HL-60/S4 (cell line): ENCODE results near the gene MMP15.
"Not testable (repeated sequence)": the region's sequence is repeated elsewhere in the genome, so short reads cannot be mapped to it uniquely, and the experiment has no call there.

Experiments
- in situ Hi-C: fragments of 300-500 bp; cut with MboI; formaldehyde crosslinking; loops from 2 replicates; pipeline ENCODE4 v1.14.3; 2022; ENCODE audit warnings: low sequenced_read_pairs

Gene MMP15

GRCh38 chr16:58082381-58082780, 56.8 kb downstream of the MMP15 start:
- in situ Hi-C loops = no loop called here

GRCh38 chr16:58084635-58085034, 59.1 kb downstream of the MMP15 start:
- in situ Hi-C loops = no loop called here

DNA sequence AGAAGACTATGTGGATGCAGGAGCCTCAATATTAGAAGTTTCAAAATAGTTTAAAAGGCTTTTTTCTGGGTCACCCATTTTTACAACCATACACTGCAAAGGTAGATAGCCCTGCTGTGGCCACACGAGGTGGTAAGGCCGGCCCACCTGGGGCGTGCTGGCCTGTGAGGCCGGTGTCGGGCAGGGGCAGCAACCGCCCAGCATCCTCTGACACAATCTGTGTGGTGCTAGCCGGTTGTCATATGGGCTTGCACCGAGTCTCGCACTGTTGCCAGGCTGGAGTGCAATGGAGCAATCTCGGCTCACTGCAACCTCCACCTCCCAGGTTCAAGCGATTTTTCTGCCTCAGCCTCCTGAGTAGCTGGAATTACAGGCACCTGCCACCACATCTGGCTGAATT, 59.6 kb downstream of the MMP15 start:
- in situ Hi-C loops = no loop called here

GRCh38 chr16:58085584-58086251, 60.2 kb downstream of the MMP15 start:
- in situ Hi-C loops = no loop called here

DNA sequence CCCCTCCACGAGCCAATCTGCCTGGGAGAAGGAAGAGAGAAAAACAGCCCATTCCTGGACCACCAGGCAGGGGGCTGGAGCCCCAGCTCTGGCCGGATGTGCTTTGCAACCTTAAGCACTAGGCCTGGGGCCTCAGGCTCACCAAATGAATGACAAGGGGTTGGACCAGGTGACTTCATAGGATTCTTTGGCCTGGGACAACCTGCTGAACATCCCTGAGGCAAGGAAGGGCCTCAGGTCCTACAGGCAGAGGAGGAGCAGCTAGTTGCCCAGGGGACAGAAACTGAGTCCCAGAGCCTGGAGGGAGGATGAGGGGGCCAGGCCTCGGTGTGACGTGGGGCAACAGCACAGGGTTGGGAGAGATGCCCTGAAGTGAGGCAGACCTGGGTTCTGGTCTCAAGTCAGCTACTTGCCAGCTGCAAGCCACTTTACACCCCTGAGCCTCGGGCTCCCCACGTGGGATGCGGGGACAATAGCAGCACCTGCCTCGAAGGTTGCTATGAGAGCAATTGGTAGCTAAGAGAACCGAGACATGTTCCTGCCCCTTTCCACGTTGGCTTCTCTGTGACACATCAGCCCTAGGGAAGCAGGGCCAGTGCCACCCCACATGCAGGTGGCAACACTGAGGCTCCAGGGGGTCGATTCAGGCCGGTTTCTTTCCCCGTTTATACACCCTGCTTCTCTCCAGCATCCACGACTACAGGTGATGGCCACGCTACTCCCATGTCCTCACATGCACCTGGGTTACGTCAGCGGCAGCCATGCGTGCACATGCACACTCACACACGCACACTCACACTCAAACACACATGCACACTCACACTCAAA, 61.0 kb downstream of the MMP15 start:
- in situ Hi-C loops = no loop called here

- in situ Hi-C loops = no loop called here
Measured at GRCh38 chr16:58087209-58087913, 61.8 kb downstream of the MMP15 start.

DNA sequence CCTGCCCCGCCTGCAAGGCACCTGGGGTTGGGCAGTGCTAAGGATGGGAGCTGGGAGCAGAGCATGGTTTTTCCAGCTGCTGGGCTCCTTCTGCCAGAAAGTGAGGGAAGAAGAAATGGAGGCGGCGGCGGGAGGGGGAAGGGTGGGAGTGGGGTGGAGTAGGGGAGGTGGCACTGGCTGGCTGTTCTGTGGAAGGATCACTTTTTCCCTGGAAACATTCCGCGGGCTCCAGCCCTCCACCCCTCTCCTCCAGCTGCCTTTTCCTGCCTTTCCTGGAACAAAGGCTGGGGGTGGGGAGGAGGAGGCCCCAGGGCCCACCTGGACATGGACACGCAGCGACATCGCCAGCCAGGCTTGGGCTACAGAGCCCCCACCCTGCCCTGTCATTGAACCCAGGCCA, 62.5 kb downstream of the MMP15 start:
- in situ Hi-C loops = no loop called here

DNA sequence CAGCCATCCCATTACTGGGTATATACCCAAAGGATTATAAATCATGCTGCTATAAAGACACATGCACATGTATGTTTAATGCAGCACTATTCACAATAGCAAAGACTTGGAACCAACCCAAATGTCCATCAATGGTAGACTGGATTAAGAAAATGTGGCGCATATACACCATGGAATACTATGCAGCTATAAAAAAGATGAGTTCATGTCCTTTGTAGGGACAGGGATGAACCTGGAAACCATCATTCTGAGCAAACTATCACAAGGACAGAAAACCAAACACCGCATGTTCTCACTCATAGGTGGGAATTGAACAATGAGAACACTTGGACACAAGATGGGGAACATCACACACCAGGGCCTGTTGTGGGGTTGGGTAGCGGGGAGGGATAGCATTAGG, 64.8 kb downstream of the MMP15 start:
- in situ Hi-C loops = not testable (repeated sequence)

DNA sequence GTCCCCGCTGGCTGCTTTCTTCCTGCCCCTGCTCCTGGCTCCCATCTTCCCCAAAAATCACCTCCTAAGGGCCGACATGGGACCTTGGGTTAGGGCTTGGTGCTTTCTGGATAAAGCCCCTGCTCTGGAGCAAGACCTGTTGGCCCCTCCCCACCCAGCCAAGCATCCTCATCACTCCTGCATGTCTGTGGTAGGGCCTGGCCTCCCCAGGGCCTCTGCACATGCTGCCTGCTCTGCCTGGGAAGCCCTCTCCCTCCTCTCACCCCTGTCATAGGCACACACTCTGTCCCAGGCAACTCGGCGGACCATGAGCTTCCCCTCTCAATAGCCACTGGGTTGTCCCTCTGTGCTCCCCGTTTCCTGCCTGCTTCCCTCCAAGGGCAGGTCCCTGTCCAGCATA, 68.5 kb downstream of the MMP15 start:
- in situ Hi-C loops = no loop called here

GRCh38 chr16:58094791-58095574, 69.4 kb downstream of the MMP15 start:
- in situ Hi-C loops = no loop called here

- in situ Hi-C loops = not testable (repeated sequence)
Measured at GRCh38 chr16:58095575-58095960, 70.0 kb downstream of the MMP15 start.

DNA sequence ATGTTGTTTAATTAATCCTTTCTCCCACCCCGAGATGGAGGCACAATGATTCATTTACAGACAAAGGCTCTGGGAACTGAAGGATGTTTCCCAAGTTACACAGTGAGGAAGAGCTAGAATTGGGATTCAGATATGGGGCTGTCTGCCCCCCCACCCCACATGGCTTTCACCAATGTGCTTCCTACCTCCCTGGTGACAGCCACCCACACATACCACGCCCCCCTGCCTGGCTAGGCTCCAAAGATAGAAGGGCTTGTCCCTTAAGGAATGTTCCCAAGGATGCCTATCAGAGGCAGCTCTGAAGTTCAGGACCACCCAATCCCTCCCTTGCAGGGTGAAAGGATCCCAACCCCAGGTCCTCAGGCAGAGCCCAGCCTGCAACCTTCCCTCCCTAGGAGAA, 70.7 kb downstream of the MMP15 start:
- in situ Hi-C loops = no loop called here
